HG02870 (cell line): ENCODE measurements around the gene PRKAA1.
"Not testable (repeated sequence)": the region's sequence is repeated elsewhere in the genome, so short reads cannot be mapped to it uniquely, and the experiment has no call there.

Experiments used
- ATAC-seq: cut with Tn5 transposase; IDR thresholded peaks from one replicate; pipeline ENCODE4 v1.9.1; 2021; ENCODE audit warnings: mild to moderate bottlenecking, moderate library complexity; ENCODE audit not compliant: unreplicated experiment

Gene PRKAA1

DNA sequence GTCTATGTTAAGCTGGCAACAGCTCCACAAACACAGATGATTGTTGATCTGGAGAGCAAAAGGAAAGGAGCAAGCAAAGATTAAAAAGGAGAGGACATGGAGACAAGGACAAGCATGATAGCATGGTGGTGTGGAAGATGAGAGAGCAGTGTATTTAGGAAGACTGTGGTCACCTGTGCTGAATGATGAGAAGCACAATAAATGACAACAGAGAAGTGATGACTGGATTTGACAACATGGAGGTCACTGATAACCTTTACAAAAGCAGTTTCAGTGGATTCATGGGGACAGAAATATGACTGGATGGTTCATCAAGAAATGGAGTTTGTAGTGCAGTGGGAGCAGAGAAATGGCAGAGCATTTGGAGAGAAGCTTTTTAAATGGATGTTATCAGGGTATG is 62.6 kb downstream of the PRKAA1 start:
- no peak for ATAC-seq

DNA sequence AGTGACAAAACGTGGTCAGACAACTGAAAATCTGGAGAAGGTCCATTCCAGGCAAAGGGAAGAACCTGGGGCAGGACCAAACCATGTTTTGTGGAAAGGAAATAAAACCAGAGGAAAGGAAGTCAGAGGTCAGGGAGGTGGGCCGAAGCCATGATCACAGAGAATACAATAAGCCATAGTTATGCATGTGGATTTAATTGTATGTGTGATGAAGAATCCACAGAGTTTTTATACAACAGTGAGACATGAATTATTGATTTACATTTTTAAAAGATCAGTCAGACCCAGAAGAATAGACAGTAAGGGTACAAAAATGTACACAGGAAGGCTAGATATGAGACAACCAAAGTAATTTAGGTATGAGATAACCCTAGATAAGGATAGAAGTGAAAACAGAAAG is 63.2 kb downstream of the PRKAA1 start:
- ATAC-seq: no peak

DNA sequence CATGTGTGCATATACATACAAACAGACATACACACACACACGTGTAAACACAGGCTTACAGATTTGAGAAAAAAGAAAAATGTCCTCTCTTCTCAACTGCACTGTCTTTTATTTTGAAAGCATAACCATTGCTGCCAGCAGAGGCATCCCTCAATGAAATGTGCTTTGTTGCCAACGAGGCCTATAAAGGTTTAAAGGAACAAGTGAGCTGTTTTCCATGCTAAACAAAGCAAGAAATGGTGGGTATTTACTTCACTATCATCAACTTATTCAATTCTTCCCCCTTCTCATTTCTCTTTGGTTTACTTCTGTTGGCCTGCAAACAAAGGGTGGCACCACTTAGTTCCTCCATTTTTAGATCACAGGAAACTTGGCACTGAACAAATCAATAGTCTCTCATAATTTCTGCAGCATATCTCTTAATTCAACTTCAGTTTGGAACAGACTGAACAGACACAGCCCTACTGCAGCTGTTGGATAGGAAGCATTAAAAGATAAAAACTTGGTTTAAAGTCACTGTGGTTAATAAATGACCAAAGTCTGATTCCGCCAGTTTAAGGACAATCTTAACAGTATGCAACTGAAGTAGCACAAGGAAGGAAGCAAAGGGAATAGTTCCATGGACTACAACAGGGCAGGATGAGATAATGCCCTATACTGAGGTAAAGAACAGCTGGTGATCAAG is 64.2 kb downstream of the PRKAA1 start:
- ATAC-seq: no peak

DNA sequence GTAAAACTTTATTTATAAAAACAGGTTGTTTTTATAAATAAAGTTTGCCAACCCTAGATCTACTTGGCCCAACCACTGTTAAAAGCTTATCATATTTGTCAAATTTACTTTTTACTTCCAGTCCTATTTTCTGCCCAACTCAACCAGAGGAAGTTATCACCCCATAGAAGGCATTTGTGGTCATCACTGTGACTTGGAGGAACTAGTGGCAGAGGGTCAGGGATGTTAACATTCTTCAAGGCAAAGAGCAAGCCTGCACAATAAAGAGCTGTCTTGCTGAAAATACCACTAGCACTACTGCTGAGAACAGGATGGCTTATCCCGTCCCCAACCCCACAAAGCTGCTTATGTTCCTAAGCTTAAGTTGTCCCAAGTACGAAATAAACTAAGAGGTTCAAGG is 64.7 kb downstream of the PRKAA1 start:
- no peak for ATAC-seq

DNA sequence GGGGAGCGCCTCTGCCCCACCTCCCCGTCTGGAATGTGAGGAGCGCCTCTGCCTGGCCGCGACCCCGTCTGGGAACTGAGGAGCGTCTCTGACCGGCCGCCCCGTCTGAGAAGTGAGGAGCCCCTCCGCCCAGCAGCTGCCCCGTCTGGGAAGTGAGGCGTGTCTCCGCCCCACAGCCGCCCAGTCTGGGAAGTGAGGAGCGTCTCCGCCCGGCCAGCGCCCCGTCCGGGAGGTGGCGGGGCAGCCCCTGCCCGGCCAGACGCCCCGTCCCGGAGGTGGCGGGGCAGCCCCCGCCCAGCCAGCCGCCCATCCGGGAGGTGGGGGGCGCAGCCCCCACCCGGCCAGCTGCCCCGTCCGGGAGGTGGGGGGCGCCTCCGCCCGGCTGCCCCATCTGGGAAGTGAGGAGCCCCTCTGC is 75.7 kb downstream of the PRKAA1 start:
- not testable (repeated sequence) for ATAC-seq

DNA sequence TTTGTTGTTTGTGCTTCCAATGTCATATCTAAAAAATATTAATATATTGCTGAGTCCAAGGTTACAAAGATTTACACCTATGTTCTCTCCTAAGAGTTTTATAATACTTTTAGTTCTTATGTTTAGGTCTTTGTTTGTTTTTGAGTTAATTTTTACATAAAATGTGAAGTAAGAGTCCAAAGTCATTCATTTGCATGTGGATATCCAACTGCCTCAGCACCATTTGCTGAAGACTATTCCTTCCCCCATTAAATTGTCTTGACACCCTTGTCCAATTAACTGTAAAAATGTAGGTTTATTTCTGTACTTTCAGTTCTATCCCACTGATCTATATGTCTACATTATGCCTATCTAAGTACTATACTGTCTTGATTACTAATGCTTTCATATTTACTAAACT is 78.1 kb downstream of the PRKAA1 start:
- ATAC-seq: no peak

DNA sequence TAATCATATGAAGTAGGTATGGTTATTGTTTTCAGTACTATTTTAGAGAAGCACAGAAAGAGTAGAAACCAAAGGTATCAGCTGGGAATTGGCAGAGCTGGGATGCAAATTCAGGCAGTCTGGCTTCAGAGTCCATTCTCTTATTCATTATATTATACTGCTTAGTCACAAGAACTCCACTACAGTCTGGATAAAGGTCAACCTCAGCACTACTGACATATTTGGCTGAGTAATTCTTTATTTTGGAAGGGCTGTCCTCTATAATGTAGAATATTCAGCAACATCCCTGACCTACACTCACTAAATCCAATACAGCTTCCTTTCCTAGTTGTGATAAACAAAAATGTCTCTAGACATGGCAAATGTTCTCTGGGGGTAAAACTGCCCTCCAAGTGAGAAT is 80.9 kb downstream of the PRKAA1 start:
- no peak for ATAC-seq

DNA sequence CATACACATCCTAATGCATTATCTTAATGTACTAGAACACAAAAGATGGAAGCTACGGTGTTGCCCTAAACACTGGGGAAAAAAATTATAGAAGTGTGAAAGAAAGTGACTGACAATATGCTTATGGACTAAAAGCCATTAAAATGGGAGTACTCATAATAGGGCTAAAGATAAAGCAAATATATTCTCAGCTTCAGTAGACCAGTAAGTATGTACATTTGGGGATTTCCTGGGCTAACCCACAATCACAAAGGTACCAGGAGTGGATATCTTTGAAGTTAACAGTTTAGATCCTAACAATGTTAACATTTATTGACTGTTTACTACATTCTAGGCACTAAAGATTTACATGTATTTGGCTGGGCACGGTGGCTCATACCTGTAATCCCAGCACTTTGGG is 81.6 kb downstream of the PRKAA1 start:
- no peak for ATAC-seq

DNA sequence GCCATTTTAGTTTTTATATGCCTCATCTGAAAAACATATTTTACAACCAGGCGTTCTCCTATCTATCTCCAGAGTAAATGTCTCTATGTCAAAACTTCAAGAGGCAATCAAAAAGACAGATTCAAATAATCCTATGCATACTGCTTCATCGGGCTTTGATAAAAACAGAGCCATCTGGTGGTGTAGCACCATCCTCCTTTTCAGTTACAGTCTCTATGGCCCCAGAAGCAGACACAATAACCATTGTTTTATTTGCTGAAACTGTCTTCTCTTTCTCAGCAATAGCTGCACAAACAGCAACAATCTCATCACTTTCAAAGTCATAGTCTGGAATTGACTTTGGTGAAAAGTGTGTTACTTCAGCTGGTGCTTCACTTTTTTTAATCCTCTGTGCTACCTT is 82.2 kb downstream of the PRKAA1 start:
- no peak for ATAC-seq

DNA sequence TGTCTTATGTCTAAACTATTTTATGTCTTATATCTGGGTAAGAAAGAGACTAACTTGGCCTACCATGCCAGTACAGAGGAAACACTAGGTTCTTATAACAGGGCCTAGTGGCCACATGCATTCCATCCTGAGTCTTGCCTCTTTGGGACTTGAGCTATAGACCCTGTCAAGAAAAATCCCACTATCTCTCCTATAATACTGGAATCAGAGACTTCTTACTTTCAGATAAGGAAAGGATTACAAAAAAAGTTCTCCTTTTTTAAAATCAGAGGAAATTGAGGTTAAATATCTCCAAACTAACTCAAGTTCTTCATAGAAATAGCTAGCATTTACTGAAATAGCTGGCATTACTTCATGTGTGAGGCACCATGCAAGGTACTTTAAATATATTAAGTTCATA is 84.2 kb downstream of the PRKAA1 start:
- no peak for ATAC-seq

DNA sequence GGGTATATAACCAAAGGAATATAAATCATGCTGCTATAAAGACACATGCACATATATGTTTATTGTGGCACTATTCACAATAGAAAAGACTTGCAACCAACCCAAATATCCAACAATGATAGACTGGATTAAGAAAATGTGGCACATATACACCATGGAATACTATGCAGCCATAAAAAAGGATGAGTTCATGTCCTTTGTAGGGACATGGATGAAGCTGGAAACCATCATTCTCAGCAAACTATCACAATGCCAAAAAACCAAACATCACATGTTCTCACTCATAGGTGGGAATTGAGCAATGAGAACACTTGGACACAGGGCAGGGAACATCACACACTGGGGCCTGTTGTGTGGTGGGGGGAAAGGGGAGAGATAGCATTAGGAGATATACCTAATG is 87.6 kb downstream of the PRKAA1 start:
- not testable (repeated sequence) for ATAC-seq
